GM23248 (cell line): Measurements from ENCODE around the gene PDE6B. TPM values are rescaled to one million over a fixed set of nuclear protein-coding genes. Genes with fewer than 3 reads are reported as not detected.

Source experiments
- DNase-seq: peaks from one replicate; pipeline ENCODE4 v3.0.0-alpha.2; 2015
- H2AFZ ChIP-seq: fragments of 200-600 bp; sonication (generic); 2 replicates; pipeline ENCODE4 v1.6.1; 2016; ENCODE audit warnings: antibody characterized with exemption
- H3F3A ChIP-seq: fragments of 200-600 bp; sonication (generic); 2 replicates; pipeline ENCODE4 v1.6.1; 2016; ENCODE audit warnings: mild to moderate bottlenecking, antibody characterized with exemption, mixed run types; ENCODE audit not compliant: insufficient read depth
- H3K27ac ChIP-seq: fragments of 200-600 bp; sonication (generic); 2 replicates; pipeline ENCODE4 v1.5.1; 2016; ENCODE audit warnings: mild to moderate bottlenecking
- H3K27me3 ChIP-seq: fragments of 200-600 bp; sonication (generic); replicated peaks from 2 replicates; pipeline ENCODE4 v1.6.1; 2016; ENCODE audit warnings: mild to moderate bottlenecking; ENCODE audit not compliant: insufficient read depth
- H3K36me3 ChIP-seq: fragments of 200-600 bp; sonication (generic); 2 replicates; pipeline ENCODE4 v1.6.1; 2016; ENCODE audit warnings: low read depth, mild to moderate bottlenecking
- H3K4me1 ChIP-seq: fragments of 200-600 bp; sonication (generic); 2 replicates; pipeline ENCODE4 v1.6.1; 2016; ENCODE audit warnings: mild to moderate bottlenecking; ENCODE audit not compliant: insufficient read depth
- H3K4me2 ChIP-seq: fragments of 200-600 bp; sonication (generic); one replicate; pipeline ENCODE4 v1.6.1; 2016; ENCODE audit warnings: mild to moderate bottlenecking; ENCODE audit not compliant: unreplicated experiment
- H3K4me3 ChIP-seq: fragments of 200-600 bp; sonication (generic); 2 replicates; pipeline ENCODE4 v1.5.1; 2016; ENCODE audit warnings: mild to moderate bottlenecking
- H3K79me2 ChIP-seq: fragments of 200-600 bp; sonication (generic); 2 replicates; pipeline ENCODE4 v1.6.1; 2016; ENCODE audit warnings: mild to moderate bottlenecking; ENCODE audit not compliant: insufficient read depth
- H3K9ac ChIP-seq: fragments of 200-600 bp; sonication (generic); 2 replicates; pipeline ENCODE4 v1.6.1; 2016; ENCODE audit warnings: mild to moderate bottlenecking
- H3K9me2 ChIP-seq: fragments of 200-600 bp; sonication (generic); 2 replicates; pipeline ENCODE4 v1.6.1; 2016; ENCODE audit warnings: mixed run types, mild to moderate bottlenecking, moderate library complexity; ENCODE audit not compliant: insufficient read depth
- H3K9me3 ChIP-seq: fragments of 200-600 bp; sonication (generic); one replicate; pipeline ENCODE4 v1.6.1; 2017; ENCODE audit warnings: low read depth
- H4K20me1 ChIP-seq: fragments of 200-600 bp; sonication (generic); 2 replicates; pipeline ENCODE4 v1.6.0; 2016; ENCODE audit not compliant: insufficient read depth
- EZH2 ChIP-seq: fragments of 200-600 bp; sonication (generic); IDR thresholded peaks from 2 replicates; pipeline ENCODE4 v1.6.1; 2018; ENCODE audit warnings: antibody characterized with exemption, mild to moderate bottlenecking; ENCODE audit not compliant: insufficient read depth, poor library complexity, severe bottlenecking
- EZH2phosphoT487 ChIP-seq: fragments of 200-600 bp; sonication (generic); IDR thresholded peaks from 2 replicates; pipeline ENCODE4 v1.6.1; 2018; ENCODE audit warnings: antibody characterized with exemption, moderate library complexity, mild to moderate bottlenecking, low read depth; ENCODE audit not compliant: insufficient read depth
- WGBS, 2 experiments: methylation state at CpG; one replicate each; pipeline ENCODE4 v1.1.6; 2015 to 2017; ENCODE audit warnings: low lambda C conversion rate in 2 of 2, low coverage in 1 of 2; ENCODE audit errors: missing lambda C conversion rate in 2 of 2; 5-methylcytosine and 5-hydroxymethylcytosine counted together
- in situ Hi-C: fragments of 300-500 bp; cut with MboI; formaldehyde crosslinking; loops from 2 replicates; pipeline ENCODE4 v1.15.0; 2020
- polyA plus RNA-seq: library from polyadenylated mRNA; unstranded; fragments of >200 nt; fragmentation: Nextera tagmentation; extraction: Ambion mirVana; gene quantifications from 2 replicates; pipeline ENCODE4 v1.2.1, GENCODE V29; 2016
- total RNA-seq: library from RNA; depleted of rRNA; stranded (reverse); fragments of >200 nt; shearing (Covaris generic); gene quantifications from 2 replicates; pipeline ENCODE4 v1.2.3, GENCODE V29; 2014

The PDE6B gene
- total and polyA plus RNA-seq, 2 experiments from 2014 or later = 0.11 TPM; not detected in 1

DNA sequence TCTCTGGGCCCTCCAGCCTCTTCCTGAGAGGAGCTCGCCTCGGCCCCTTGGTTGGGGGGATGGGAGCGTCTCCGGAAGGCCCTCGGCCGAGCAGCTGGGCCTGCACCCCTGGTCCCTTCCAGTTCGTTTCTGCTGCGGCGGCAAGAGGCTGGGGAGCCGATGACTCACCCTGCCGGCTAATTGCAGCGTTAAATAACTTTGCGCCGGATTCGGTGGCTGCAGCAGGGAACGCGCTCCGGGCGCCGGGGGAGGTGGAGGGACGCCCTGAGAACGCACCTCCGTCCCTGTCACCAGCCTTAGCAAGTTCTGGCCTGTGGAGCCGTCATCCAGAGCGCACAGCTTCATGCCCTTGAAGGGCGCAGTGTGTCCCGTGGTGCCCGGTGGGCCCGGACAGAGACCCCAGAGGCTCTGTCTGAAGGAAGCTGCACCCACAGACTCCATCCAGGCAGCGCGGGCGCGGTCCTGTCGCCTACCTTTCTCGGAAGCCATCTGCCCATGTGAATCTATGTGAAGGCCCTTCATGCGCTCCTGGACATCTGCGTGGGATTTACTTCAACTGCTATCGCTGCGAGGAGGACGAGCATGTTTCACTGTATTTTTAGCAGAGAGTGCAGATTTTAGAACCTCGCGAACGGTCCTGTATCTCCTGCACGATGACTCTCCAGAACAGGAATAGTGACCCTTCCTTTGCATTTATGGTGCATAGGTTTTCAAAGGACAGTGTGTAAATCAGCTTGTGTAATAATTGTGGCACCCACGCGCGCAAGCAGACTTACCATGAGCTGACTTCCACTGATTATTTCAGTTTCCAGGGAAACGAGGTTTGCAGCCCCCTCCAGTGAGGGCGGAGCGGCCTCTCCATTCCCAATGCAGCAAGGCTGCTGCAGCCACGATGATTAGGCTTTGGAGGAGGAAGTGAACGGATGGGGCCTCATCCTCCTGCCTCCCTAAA is 47.6 kb upstream of the PDE6B start:
- no peaks in the 10 kb centered on the region for H3K9me3 ChIP-seq
- no peaks in the 10 kb centered on the region for H3F3A ChIP-seq
- H3K27me3 ChIP-seq = peaks cover 64% of the 10 kb centered on the region
- WGBS, 2 experiments = 2 to 3% methylated on average over 47 to 51 of the region's 52 CpGs
- no peaks in the 10 kb centered on the region for H3K79me2 ChIP-seq
- TF ChIP-seq EZH2phosphoT487 (no peak), EZH2 (no peak)
- no peaks in the 10 kb centered on the region for H3K9me2 ChIP-seq
- no peak overlapping the region for H2AFZ ChIP-seq
- no peaks in the 10 kb centered on the region for H3K4me1 ChIP-seq
- H3K27ac ChIP-seq = no peak overlapping the region
- H4K20me1 ChIP-seq = no peaks in the 10 kb centered on the region
- no peaks in the 10 kb centered on the region for H3K36me3 ChIP-seq
- peak overlapping the region; percentile 35 for H3K4me2 ChIP-seq
- in situ Hi-C loops = no loop called here
- H3K4me3 ChIP-seq = no peak overlapping the region
- peak; percentile 54 for DNase-seq
- H3K9ac ChIP-seq = no peak overlapping the region

GRCh38 chr4:578451-579443 is 46.6 kb upstream of the PDE6B start:
- Histone ChIP-seq H2AFZ (no peak overlapping the region), H3K9me3 (peaks cover 1% of the 10 kb centered on the region), H3K9ac (no peak overlapping the region), H3K4me2 (no peak overlapping the region), H3K4me3 (no peak overlapping the region), H3K4me1 (no peaks in the 10 kb centered on the region), H3K27me3 (peaks cover 54% of the 10 kb centered on the region), H3K9me2 (no peaks in the 10 kb centered on the region), H3F3A (no peaks in the 10 kb centered on the region), H4K20me1 (no peaks in the 10 kb centered on the region), H3K79me2 (no peaks in the 10 kb centered on the region), H3K27ac (no peak overlapping the region), H3K36me3 (no peaks in the 10 kb centered on the region)
- TF ChIP-seq EZH2 (peak; percentile 45), EZH2phosphoT487 (no peak)
- DNase-seq = no peak
- in situ Hi-C loops = no loop called here
- 8 to 11% methylated on average over 29 to 32 of the region's 32 CpGs for WGBS, 2 experiments

DNA sequence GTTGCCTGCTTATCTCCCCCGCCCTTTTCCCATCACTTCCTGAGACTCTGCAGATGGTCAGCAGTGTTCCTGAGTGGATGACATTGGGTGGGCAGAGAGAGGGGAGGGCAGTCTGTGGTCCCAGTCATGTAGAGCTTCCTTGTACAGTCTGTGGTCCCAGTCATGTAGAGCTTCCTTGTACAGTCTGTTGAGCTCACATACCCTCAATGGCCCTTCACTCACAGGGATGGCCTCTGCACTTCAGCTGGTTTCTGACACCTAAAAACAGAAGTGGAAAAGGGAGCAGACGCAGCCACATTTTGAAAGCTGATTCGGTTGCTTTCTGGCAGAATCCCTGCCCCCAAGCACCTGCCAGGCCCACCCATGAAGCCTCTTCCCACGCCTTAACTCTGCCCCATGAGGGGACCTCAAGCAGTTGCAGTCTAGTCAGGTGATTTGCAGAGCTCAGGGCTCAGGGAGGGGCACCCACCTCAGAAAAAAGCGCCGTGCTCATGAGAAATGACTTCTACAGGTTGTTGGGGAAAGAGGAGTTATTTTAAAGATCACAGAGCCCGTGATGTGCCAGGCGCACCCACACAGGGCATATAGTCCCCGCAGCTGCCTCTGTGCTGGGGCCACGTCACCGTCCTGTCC is 45.7 kb upstream of the PDE6B start:
- H3K27me3 ChIP-seq = peaks cover 48% of the 10 kb centered on the region
- no peak overlapping the region for H3K4me2 ChIP-seq
- TF ChIP-seq EZH2phosphoT487 = no peak
- no peak for TF ChIP-seq EZH2
- H3K27ac ChIP-seq = no peak overlapping the region
- H4K20me1 ChIP-seq = no peaks in the 10 kb centered on the region
- no peaks in the 10 kb centered on the region for H3K9me2 ChIP-seq
- no peak overlapping the region for H3K9ac ChIP-seq
- no peaks in the 10 kb centered on the region for H3K36me3 ChIP-seq
- no peaks in the 10 kb centered on the region for H3K79me2 ChIP-seq
- peaks cover 5% of the 10 kb centered on the region for H3K9me3 ChIP-seq
- no peaks in the 10 kb centered on the region for H3K4me1 ChIP-seq
- in situ Hi-C loops = no loop called here
- WGBS, 2 experiments = 21% methylated on average over 11 of the region's 11 CpGs
- H3K4me3 ChIP-seq = no peak overlapping the region
- DNase-seq = no peak
- H2AFZ ChIP-seq = no peak overlapping the region
- H3F3A ChIP-seq = no peaks in the 10 kb centered on the region

GRCh38 chr4:581181-581580 is 44.2 kb upstream of the PDE6B start:
- no peak for DNase-seq
- H2AFZ ChIP-seq = no peak overlapping the region
- H3K9me3 ChIP-seq = peaks cover 5% of the 10 kb centered on the region
- no peak overlapping the region for H3K4me3 ChIP-seq
- H3K27ac ChIP-seq = no peak overlapping the region
- no peaks in the 10 kb centered on the region for H3K4me1 ChIP-seq
- TF ChIP-seq EZH2 = no peak
- no peaks in the 10 kb centered on the region for H4K20me1 ChIP-seq
- H3K4me2 ChIP-seq = no peak overlapping the region
- no peaks in the 10 kb centered on the region for H3F3A ChIP-seq
- peaks cover 47% of the 10 kb centered on the region for H3K27me3 ChIP-seq
- WGBS, 2 experiments = 23 to 31% methylated on average over 6 of the region's 6 CpGs
- H3K79me2 ChIP-seq = no peaks in the 10 kb centered on the region
- in situ Hi-C loops = no loop called here
- H3K9ac ChIP-seq = no peak overlapping the region
- no peaks in the 10 kb centered on the region for H3K9me2 ChIP-seq
- H3K36me3 ChIP-seq = no peaks in the 10 kb centered on the region
